ENCODE data around the gene PHLDA1. TPM values are rescaled to one million over a fixed set of nuclear protein-coding genes. Genes with fewer than 3 reads are reported as not detected.

The PHLDA1 gene
- total RNA-seq, 2 experiments from 2014 or later, result 0.44 to 2.1 TPM

- H3K4me2 ChIP-seq (ENCODE audit: low read length), result no peak overlapping the region
- TF ChIP-seq CTCF (conservative IDR thresholded peaks at IDR 0.05; ENCODE audit: low read length), result no peak
- TF ChIP-seq EZH2phosphoT487 (IDR thresholded peaks at IDR 0.05; ENCODE audit: borderline replicate concordance, low read depth, low read length), result no peak
- no peaks in the 10 kb centered on the region for H3K4me1 ChIP-seq (ENCODE audit: insufficient read depth, low read length, poor library complexity, severe bottlenecking)
- H3K9me3 ChIP-seq (ENCODE audit: low read length), result no peaks in the 10 kb centered on the region
- BruUV-seq (replicated peaks), result no TSS peak
- peaks cover 10% of the 10 kb centered on the region; the same call in 1 of the 2 replicates for H4K20me1 ChIP-seq (ENCODE audit: insufficient read depth, low read length)
- CTCF ChIA-PET (ENCODE audit: unreplicated experiment), result no interaction called here
- peaks cover 59% of the 10 kb centered on the region for H3K36me3 ChIP-seq (ENCODE audit: insufficient read depth, low read length)
- no peaks in the 10 kb centered on the region for H3K9me2 ChIP-seq (ENCODE audit: insufficient read depth, low read length)
- no peak overlapping the region for H3K27ac ChIP-seq (ENCODE audit: low read depth, low read length, poor library complexity, severe bottlenecking)
- no peak overlapping the region for H3K4me3 ChIP-seq (ENCODE audit: low read depth, low read length, poor library complexity, severe bottlenecking)
- DNase-seq (ENCODE audit: low spot score), result no peak
- intact Hi-C loops (cut with micrococcal nuclease; ENCODE audit: unreplicated experiment), result no loop called here
- H2AFZ ChIP-seq (ENCODE audit: low read length), result no peak overlapping the region
- POLR2A ChIA-PET, result interaction anchor here (0.6 to 1.0 kb wide), 4 partner anchors 8 to 223 kb away, joined by 3 read pairs; no protein-coding TSS in a partner anchor
- no peaks in the 10 kb centered on the region for H3K79me2 ChIP-seq (ENCODE audit: insufficient read depth, low read depth, low read length)
Measured at GRCh38 chr12:76043377-76043776, 11.8 kb upstream of the PHLDA1 start.

- POLR2A ChIA-PET, result interaction anchor here (1.8 kb wide), 1 partner anchor 8 kb away, joined by 6 read pairs; no protein-coding TSS in a partner anchor
- Histone ChIP-seq H3K4me1 (ENCODE audit: insufficient read depth, low read length, poor library complexity, severe bottlenecking) (no peaks in the 10 kb centered on the region), H2AFZ (ENCODE audit: low read length) (no peak overlapping the region), H3K36me3 (ENCODE audit: insufficient read depth, low read length) (peaks cover 47% of the 10 kb centered on the region), H4K20me1 (ENCODE audit: insufficient read depth, low read length) (peaks cover 18% of the 10 kb centered on the region; the same call in 1 of the 2 replicates), H3K4me3 (ENCODE audit: low read depth, low read length, poor library complexity, severe bottlenecking) (no peak overlapping the region), H3K4me2 (ENCODE audit: low read length) (no peak overlapping the region), H3K79me2 (ENCODE audit: insufficient read depth, low read depth, low read length) (no peaks in the 10 kb centered on the region), H3K9me2 (ENCODE audit: insufficient read depth, low read length) (no peaks in the 10 kb centered on the region), H3K27ac (ENCODE audit: low read depth, low read length, poor library complexity, severe bottlenecking) (no peak overlapping the region), H3K9me3 (ENCODE audit: low read length) (no peaks in the 10 kb centered on the region)
- CTCF ChIA-PET (ENCODE audit: unreplicated experiment), result no interaction called here
- no peak for DNase-seq (ENCODE audit: low spot score)
- intact Hi-C loops (cut with micrococcal nuclease; ENCODE audit: unreplicated experiment), result no loop called here
- TF ChIP-seq EZH2phosphoT487 (IDR thresholded peaks at IDR 0.05; ENCODE audit: borderline replicate concordance, low read depth, low read length), result no peak
- no peak for TF ChIP-seq CTCF (conservative IDR thresholded peaks at IDR 0.05; ENCODE audit: low read length)
- BruUV-seq (replicated peaks), result no TSS peak
Measured at GRCh38 chr12:76042147-76042546, 10.6 kb upstream of the PHLDA1 start.

- POLR2A ChIA-PET, result interaction anchor here (0.5 to 1.8 kb wide), 5 partner anchors 8 to 541 kb away, joined by 3 to 6 read pairs (median 3); partner anchors contain the start of gene PHLDA1
Measured at GRCh38 chr12:76041406-76041805, 9.8 kb upstream of the PHLDA1 start.

More at GRCh38 chr12:76041406-76041805, 9.8 kb upstream of the PHLDA1 start:
- no TSS peak for BruUV-seq (replicated peaks)
- Histone ChIP-seq H3K79me2 (ENCODE audit: insufficient read depth, low read depth, low read length) (no peaks in the 10 kb centered on the region), H3K4me2 (ENCODE audit: low read length) (no peak overlapping the region), H3K36me3 (ENCODE audit: insufficient read depth, low read length) (peaks cover 40% of the 10 kb centered on the region), H4K20me1 (ENCODE audit: insufficient read depth, low read length) (peaks cover 14% of the 10 kb centered on the region; the same call in 1 of the 2 replicates), H3K9me2 (ENCODE audit: insufficient read depth, low read length) (no peaks in the 10 kb centered on the region), H3K4me3 (ENCODE audit: low read depth, low read length, poor library complexity, severe bottlenecking) (no peak overlapping the region), H2AFZ (ENCODE audit: low read length) (no peak overlapping the region), H3K4me1 (ENCODE audit: insufficient read depth, low read length, poor library complexity, severe bottlenecking) (no peaks in the 10 kb centered on the region), H3K9me3 (ENCODE audit: low read length) (no peaks in the 10 kb centered on the region), H3K27ac (ENCODE audit: low read depth, low read length, poor library complexity, severe bottlenecking) (no peak overlapping the region)
- CTCF ChIA-PET (ENCODE audit: unreplicated experiment), result no interaction called here
- intact Hi-C loops (cut with micrococcal nuclease; ENCODE audit: unreplicated experiment), result no loop called here
- DNase-seq (ENCODE audit: low spot score), result no peak
- TF ChIP-seq CTCF (conservative IDR thresholded peaks at IDR 0.05; ENCODE audit: low read length) (no peak), EZH2phosphoT487 (IDR thresholded peaks at IDR 0.05; ENCODE audit: borderline replicate concordance, low read depth, low read length) (no peak)
